Measurements from ENCODE around the gene MAD1L1. TPM values are rescaled to one million over a fixed set of nuclear protein-coding genes. Genes with fewer than 3 reads are reported as not detected.

MAD1L1 gene
- total RNA-seq, 4 donors from 2014 or later: 18.4 to 39.1 (median 25.7) TPM

GRCh38 chr7:2245883-2246675, 13.3 kb upstream of the MAD1L1 start:
- no peak for DNase-seq (ENCODE audit: low spot score)
- ATAC-seq (ENCODE audit: low FRiP score): no peak
- TF ChIP-seq CTCF (IDR thresholded peaks at IDR 0.05): no peak

- no peak for TF ChIP-seq CTCF (IDR thresholded peaks at IDR 0.05)
- ATAC-seq (ENCODE audit: low FRiP score) (no peak), DNase-seq (ENCODE audit: low spot score) (no peak)
These were observed 11.8 kb upstream of the MAD1L1 start for GRCh38 chr7:2244404-2244995.

- TF ChIP-seq CTCF (IDR thresholded peaks at IDR 0.05): no peak
- ATAC-seq (ENCODE audit: low FRiP score) (no peak), DNase-seq (ENCODE audit: low spot score) (no peak)
These were observed 10.7 kb upstream of the MAD1L1 start for GRCh38 chr7:2243458-2243857.

GRCh38 chr7:2242541-2243429, 10.0 kb upstream of the MAD1L1 start:
- DNase-seq (ENCODE audit: low spot score) (no peak), ATAC-seq (ENCODE audit: low FRiP score) (no peak)
- TF ChIP-seq CTCF (IDR thresholded peaks at IDR 0.05): no peak

- DNase-seq (ENCODE audit: low spot score) (peak; percentile 88), ATAC-seq (ENCODE audit: low FRiP score) (peak; percentile 91)
- TF ChIP-seq CTCF (IDR thresholded peaks at IDR 0.05): no peak
These were observed 9.1 kb upstream of the MAD1L1 start, which contains the start of the genes MRM2 and NUDT1 for GRCh38 chr7:2241580-2242540. Gene MRM2 (minus strand): TSS chr7:2242205. CDS start chr7:2242169, 36 bp downstream. Gene NUDT1 (plus strand): TSS chr7:2242226. CDS start chr7:2244575, 2,349 bp downstream.

- ATAC-seq (ENCODE audit: low FRiP score): no peak
- DNase-seq (ENCODE audit: low spot score): no peak
- no peak for TF ChIP-seq CTCF (IDR thresholded peaks at IDR 0.05)
These were observed 6.5 kb upstream of the MAD1L1 start for GRCh38 chr7:2239242-2239641.
